ENCODE data around the gene HERC2. TPM values are rescaled to one million over a fixed set of nuclear protein-coding genes. Genes with fewer than 3 reads are reported as not detected.

The HERC2 gene
- total and polyA plus RNA-seq, 2 of the 13 experiments (the other 11 are each of a cell fraction or from before 2014, with no cell fraction given) = 17.6 to 24.8 TPM

- TF ChIP-seq AKNA (CRISPR knock-in tag; IDR thresholded peaks at IDR 0.05; ENCODE audit: borderline replicate concordance) = no peak
- no peak for TF ChIP-seq TP53 (CRISPR knock-in tag; conservative IDR thresholded peaks at IDR 0.05)
- TF ChIP-seq TBX2 (CRISPR knock-in tag; IDR thresholded peaks at IDR 0.05; ENCODE audit: borderline replicate concordance) = peak; percentile 48; the same call in 1 of the 2 replicates
- 0 out of 2 replicates have a peak, but pooled peaks have one; percentile 21 for TF ChIP-seq KAT8 (CRISPR knock-in tag; IDR thresholded peaks at IDR 0.05)
- no peak for TF ChIP-seq ZNF841 (CRISPR knock-in tag; IDR thresholded peaks at IDR 0.05; ENCODE audit: borderline replicate concordance)
- TF ChIP-seq ZNF33B (CRISPR knock-in tag; IDR thresholded peaks at IDR 0.05) = no peak
- TF ChIP-seq ZNF501 (CRISPR knock-in tag; IDR thresholded peaks at IDR 0.05) = no peak
- TF ChIP-seq POLR2G (IDR thresholded peaks at IDR 0.05; ENCODE audit: low read depth, low read length) = no peak
- no peak for TF ChIP-seq TERF1 (CRISPR knock-in tag; IDR thresholded peaks at IDR 0.05)
- no peak for TF ChIP-seq MTA3 (CRISPR knock-in tag; IDR thresholded peaks at IDR 0.05)
- no peak for TF ChIP-seq ZIK1 (CRISPR knock-in tag; IDR thresholded peaks at IDR 0.05; ENCODE audit: borderline replicate concordance, low read depth)
- no peak for TF ChIP-seq MXD1 (CRISPR knock-in tag; IDR thresholded peaks at IDR 0.05)
- no peak for TF ChIP-seq GPBP1L1 (CRISPR knock-in tag; IDR thresholded peaks at IDR 0.05)
- no peak for TF ChIP-seq SOX6 (IDR thresholded peaks at IDR 0.05)
- peak; percentile 39 for TF ChIP-seq SOX6 (CRISPR knock-in tag; IDR thresholded peaks at IDR 0.05)
- peak; percentile 52; the same call in 1 of the 2 replicates for TF ChIP-seq REPIN1 (CRISPR knock-in tag; IDR thresholded peaks at IDR 0.05; ENCODE audit: borderline replicate concordance, low read depth)
- TF ChIP-seq ZNF704 (CRISPR knock-in tag; IDR thresholded peaks at IDR 0.05; ENCODE audit: borderline replicate concordance) = no peak
- TF ChIP-seq PPARG (CRISPR knock-in tag; conservative IDR thresholded peaks at IDR 0.05) = peak; percentile 60
- TF ChIP-seq ARNTL (CRISPR knock-in tag; IDR thresholded peaks at IDR 0.05) = peak; percentile 65; the same call in 1 of the 2 replicates
Observed at GRCh38 chr15:28082891-28083684, 238.9 kb downstream of the HERC2 start (continued).

All from HepG2 (cell line).